Nephron (organoid): ENCODE measurements around the gene BCAS3.

Experiments used
- H3K27ac Mint-ChIP-seq, 3 experiments: 2 replicates each; pipeline ENCODE4 v1.8.0; 2020; ENCODE audit warnings: mixed read lengths in 3 of 3, mild to moderate bottlenecking in 2 of 3, moderate library complexity in 1 of 3
- H3K27me3 Mint-ChIP-seq: 2 replicates; pipeline ENCODE4 v1.8.0; 2021; ENCODE audit warnings: low read depth, mild to moderate bottlenecking, moderate library complexity, mixed read lengths
- H3K36me3 Mint-ChIP-seq: 2 replicates; pipeline ENCODE4 v1.8.0; 2020; ENCODE audit warnings: low read depth, mixed read lengths
- H3K4me1 Mint-ChIP-seq: 2 replicates; pipeline ENCODE4 v1.8.0; 2020; ENCODE audit warnings: mixed read lengths
- H3K4me3 Mint-ChIP-seq, 3 experiments: 2 replicates each; pipeline ENCODE4 v1.8.0; 2020; ENCODE audit warnings: mild to moderate bottlenecking in 3 of 3, mixed read lengths in 3 of 3, moderate library complexity in 2 of 3
- H3K9me3 Mint-ChIP-seq: 2 replicates; pipeline ENCODE4 v1.8.0; 2020; ENCODE audit warnings: mixed read lengths
- CTCF ChIP-seq, 3 experiments: fragments of 200-600 bp; sonication (generic); IDR thresholded peaks; one replicate each; pipeline ENCODE4 v1.5.0; 2021; ENCODE audit warnings: antibody characterized with exemption in 3 of 3; ENCODE audit not compliant: unreplicated experiment in 3 of 3

Gene BCAS3

DNA sequence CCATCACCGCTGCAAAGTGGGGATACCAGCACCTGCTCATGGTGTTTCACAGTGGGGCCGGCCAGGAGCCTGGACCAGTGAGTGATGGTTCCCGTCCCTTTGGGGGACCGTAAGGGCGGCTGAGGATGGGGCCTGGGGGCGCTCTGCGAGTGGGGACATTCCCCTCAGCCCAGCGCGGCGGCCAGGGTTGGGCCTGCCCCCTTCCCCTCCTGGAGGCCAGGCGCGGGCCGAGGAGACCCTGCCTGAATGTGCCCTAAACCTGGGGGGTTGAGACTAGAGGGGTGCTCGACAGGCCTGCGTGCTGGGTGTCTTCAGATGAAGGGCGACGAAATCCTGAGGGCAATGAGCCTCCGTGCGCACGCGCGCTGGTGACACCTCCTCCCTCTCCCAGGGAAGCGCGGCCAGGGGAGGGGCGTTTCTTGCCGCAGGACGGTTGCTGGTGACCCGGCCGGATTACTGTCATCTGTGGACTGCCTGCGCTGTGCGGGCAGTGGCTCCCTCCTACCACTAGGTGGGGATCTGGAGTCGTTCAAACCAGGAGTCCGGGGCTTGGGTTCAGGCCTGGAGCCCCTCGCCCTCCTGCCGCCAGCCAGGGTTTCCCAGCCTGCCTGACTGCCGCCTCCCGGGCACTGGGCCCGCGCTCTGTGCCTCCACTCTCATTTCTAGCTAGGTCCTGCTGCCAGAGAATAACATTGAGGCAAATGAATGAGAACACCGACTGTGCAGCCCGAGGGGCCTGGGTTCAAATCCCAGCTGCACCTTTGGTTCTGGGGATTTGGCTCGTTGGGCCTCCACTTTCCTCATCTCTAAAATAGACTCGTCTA is 739.1 kb downstream of the BCAS3 start:
- no peak overlapping the region for H3K27ac Mint-ChIP-seq
- H3K27me3 Mint-ChIP-seq, result peaks cover 38% of the 10 kb centered on the region
- H3K4me1 Mint-ChIP-seq, result peaks cover 10% of the 10 kb centered on the region
- peak overlapping the region; percentile 65 to 69 (median 65) for H3K4me3 Mint-ChIP-seq
- H3K36me3 Mint-ChIP-seq, result no peaks in the 10 kb centered on the region
- peak; percentile 84 to 98 (median 94) for TF ChIP-seq CTCF (IDR thresholded peaks at IDR 0.05; ENCODE audit: unreplicated experiment in 3 of 3)
- H3K9me3 Mint-ChIP-seq, result no peaks in the 10 kb centered on the region

DNA sequence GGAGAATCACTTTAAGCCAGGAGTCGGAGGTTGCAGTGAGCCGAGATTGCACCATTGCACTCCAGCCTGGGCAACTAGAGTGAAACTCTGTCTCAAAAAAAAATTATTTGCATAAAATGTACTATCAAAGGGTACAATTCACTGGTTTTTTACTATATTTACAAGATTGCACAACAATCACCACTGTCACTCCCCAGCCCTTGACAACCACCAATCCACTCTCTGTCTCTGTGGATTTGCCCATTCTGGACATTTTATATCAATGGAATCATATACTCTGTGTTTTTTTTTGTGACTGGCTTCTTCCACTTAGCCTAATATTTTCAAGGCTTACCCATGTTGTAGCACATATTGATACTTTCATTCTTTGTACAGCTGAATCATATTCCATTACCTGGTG is 740.8 kb downstream of the BCAS3 start:
- Mint-ChIP-seq H3K4me1 (peaks cover 6% of the 10 kb centered on the region), H3K36me3 (no peaks in the 10 kb centered on the region), H3K27ac (no peak overlapping the region), H3K27me3 (peaks cover 33% of the 10 kb centered on the region), H3K4me3 (no peak overlapping the region), H3K9me3 (no peaks in the 10 kb centered on the region)
- TF ChIP-seq CTCF (IDR thresholded peaks at IDR 0.05; ENCODE audit: unreplicated experiment in 3 of 3), result no peak

- Mint-ChIP-seq H3K36me3 (no peaks in the 10 kb centered on the region), H3K27ac (no peak overlapping the region), H3K27me3 (peaks cover 38% of the 10 kb centered on the region), H3K4me1 (peaks cover 5% of the 10 kb centered on the region), H3K4me3 (no peak overlapping the region), H3K9me3 (no peaks in the 10 kb centered on the region)
- TF ChIP-seq CTCF (IDR thresholded peaks at IDR 0.05; ENCODE audit: unreplicated experiment in 3 of 3), result no peak
These were observed 741.9 kb downstream of the BCAS3 start for GRCh38 chr17:61419496-61420046.

DNA sequence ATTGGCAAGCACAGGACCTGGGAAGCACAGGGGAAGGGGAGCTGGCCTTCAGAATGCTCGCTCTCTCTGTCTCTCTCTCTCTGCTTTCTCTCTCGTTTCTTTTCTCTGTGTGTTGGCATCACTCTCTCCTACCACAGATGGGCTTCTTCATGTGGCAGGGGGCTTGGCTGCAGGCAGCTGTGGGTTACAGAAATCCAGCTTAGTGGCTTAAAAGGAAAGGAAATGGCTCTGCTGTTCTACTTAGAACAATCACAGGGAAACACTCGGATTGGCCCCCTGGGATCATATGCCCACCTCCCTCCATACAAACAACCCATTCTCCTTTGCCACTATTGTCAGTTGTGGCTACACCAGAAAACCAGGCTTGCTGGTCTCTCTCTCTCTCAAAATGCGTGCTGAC is 742.4 kb downstream of the BCAS3 start:
- Mint-ChIP-seq H3K36me3 (no peaks in the 10 kb centered on the region), H3K9me3 (no peaks in the 10 kb centered on the region), H3K27ac (no peak overlapping the region), H3K27me3 (peaks cover 39% of the 10 kb centered on the region), H3K4me3 (no peak overlapping the region), H3K4me1 (peaks cover 5% of the 10 kb centered on the region)
- TF ChIP-seq CTCF (IDR thresholded peaks at IDR 0.05; ENCODE audit: unreplicated experiment in 3 of 3), result no peak

- TF ChIP-seq CTCF (IDR thresholded peaks at IDR 0.05; ENCODE audit: unreplicated experiment in 3 of 3), result no peak
- Mint-ChIP-seq H3K27me3 (peaks cover 44% of the 10 kb centered on the region), H3K4me1 (peaks cover 5% of the 10 kb centered on the region), H3K27ac (no peak overlapping the region), H3K36me3 (no peaks in the 10 kb centered on the region), H3K4me3 (no peak overlapping the region), H3K9me3 (no peaks in the 10 kb centered on the region)
These were observed 743.2 kb downstream of the BCAS3 start for GRCh38 chr17:61420745-61421398.
